HL-60 (cell line): Measurements from ENCODE around the gene NUTF2.
A peak's percentile ranks its signal among the peaks of the same experiment; 100 is the strongest.

ENCODE experiments used
- CTCF ChIP-seq: IDR thresholded peaks from one replicate; pipeline ENCODE4 v1.5.1; 2011; ENCODE audit warnings: low read length, control low read depth, inconsistent platforms; ENCODE audit not compliant: insufficient read depth
- GABPA ChIP-seq: IDR thresholded peaks from 2 replicates; pipeline ENCODE4 v1.6.1; 2012; ENCODE audit warnings: low read depth
- POLR2AphosphoS5 ChIP-seq: IDR thresholded peaks from 2 replicates; pipeline ENCODE4 v1.6.1; 2012; ENCODE audit warnings: low read depth
- REST ChIP-seq: IDR thresholded peaks from 2 replicates; pipeline ENCODE4 v1.6.1; 2012; ENCODE audit warnings: low read depth; ENCODE audit not compliant: insufficient replicate concordance
- SPI1 ChIP-seq: IDR thresholded peaks from 2 replicates; pipeline ENCODE4 v1.6.1; 2012; ENCODE audit warnings: low read depth, mild to moderate bottlenecking, borderline replicate concordance

GRCh38 chr16:67883872-67884261 is 37.1 kb downstream of the NUTF2 start:
- TF ChIP-seq CTCF = peak; percentile 94
- no peak for TF ChIP-seq SPI1
- no peak for TF ChIP-seq POLR2AphosphoS5
- TF ChIP-seq REST = no peak
- TF ChIP-seq GABPA = no peak
